ENCODE results near the gene TMEM179B. TPM values are rescaled to one million over a fixed set of nuclear protein-coding genes. Genes with fewer than 3 reads are reported as not detected.

TMEM179B gene
- total and polyA plus RNA-seq, 9 of the 15 experiments (the other 6 are each of a cell fraction or from before 2014, with no cell fraction given), result 27.7 to 105 (median 37.0) TPM

GRCh38 chr11:62787005-62787759, at the start of gene TMEM179B (continued):
- TF ChIP-seq TRIM28 (IDR thresholded peaks at IDR 0.05), result no peak
- TF ChIP-seq, protein P1, sequence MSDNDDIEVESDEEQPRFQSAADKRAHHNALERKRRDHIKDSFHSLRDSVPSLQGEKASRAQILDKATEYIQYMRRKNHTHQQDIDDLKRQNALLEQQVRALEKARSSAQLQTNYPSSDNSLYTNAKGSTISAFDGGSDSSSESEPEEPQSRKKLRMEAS (CRISPR knock-in tag; IDR thresholded peaks at IDR 0.05), result peak; percentile 91
- no peak for TF ChIP-seq E4F1 (CRISPR knock-in tag; IDR thresholded peaks at IDR 0.05; ENCODE audit: borderline replicate concordance)
- TF ChIP-seq POLR2A (conservative IDR thresholded peaks at IDR 0.05), result peak; percentile 96
- TF ChIP-seq NFE2 (IDR thresholded peaks at IDR 0.05; ENCODE audit: low read depth), result peak; percentile 45
- TF ChIP-seq MBD2 (IDR thresholded peaks at IDR 0.05; ENCODE audit: borderline replicate concordance, low read depth), result peak; percentile 85
- TF ChIP-seq HOXB6 (CRISPR knock-in tag; IDR thresholded peaks at IDR 0.05; ENCODE audit: borderline replicate concordance), result no peak
- TF ChIP-seq FOSL1 (tag; conservative IDR thresholded peaks at IDR 0.05), result peak; percentile 62
- TF ChIP-seq C11orf30 (IDR thresholded peaks at IDR 0.05; ENCODE audit: low read depth), result peak; percentile 83
- peak; percentile 3 for TF ChIP-seq ZNF146 (CRISPR knock-in tag; IDR thresholded peaks at IDR 0.05; ENCODE audit: unreplicated experiment)
- no peak for TF ChIP-seq MCM2 (IDR thresholded peaks at IDR 0.05; ENCODE audit: low read depth)
- TF ChIP-seq PRMT5 (CRISPR knock-in tag; IDR thresholded peaks at IDR 0.05), result no peak
- no peak for TF ChIP-seq ZC3H8 (IDR thresholded peaks at IDR 0.05)
- no peak for TF ChIP-seq PHF21A (IDR thresholded peaks at IDR 0.05; ENCODE audit: borderline replicate concordance, low read depth)
- no peak for TF ChIP-seq PTRF (tag; IDR thresholded peaks at IDR 0.05)
- TF ChIP-seq TCF3 (CRISPR knock-in tag; IDR thresholded peaks at IDR 0.05), result peak; percentile 58; the same call in 1 of the 2 replicates
- no peak for TF ChIP-seq ZNF253 (CRISPR knock-in tag; conservative IDR thresholded peaks at IDR 0.05)
- peak; percentile 45; the same call in 1 of the 2 replicates for TF ChIP-seq ZNF316 (IDR thresholded peaks at IDR 0.05)
- TF ChIP-seq TAF1 (IDR thresholded peaks at IDR 0.05; ENCODE audit: control insufficient read depth, extremely low read depth, insufficient read depth, low read length, severe bottlenecking), result peak; percentile 90
- TF ChIP-seq SOX6 (IDR thresholded peaks at IDR 0.05), result peak; percentile 61
- TF ChIP-seq ILK (tag; IDR thresholded peaks at IDR 0.05; ENCODE audit: borderline replicate concordance, low read depth), result no peak
- TF ChIP-seq ZFP36 (IDR thresholded peaks at IDR 0.05; ENCODE audit: low read depth, low read length, partially characterized antibody), result no peak
- no peak for TF ChIP-seq BRD4 (IDR thresholded peaks at IDR 0.05)
- TF ChIP-seq ETV6 (IDR thresholded peaks at IDR 0.05; ENCODE audit: borderline replicate concordance in 1 of 2, low read depth in 2 of 2, low read length in 1 of 2), result peak in 1 of 2 experiments; percentile 60; a peak in 1 of 4 replicates
- no peak for TF ChIP-seq ETV6 (CRISPR knock-in tag; IDR thresholded peaks at IDR 0.05; ENCODE audit: borderline replicate concordance)
- TF ChIP-seq ZNF584 (CRISPR knock-in tag; IDR thresholded peaks at IDR 0.05; ENCODE audit: low read depth), result no peak
- TF ChIP-seq ZNF133 (CRISPR knock-in tag; IDR thresholded peaks at IDR 0.05), result no peak
- no peak for TF ChIP-seq HINFP (tag; conservative IDR thresholded peaks at IDR 0.05; ENCODE audit: low read depth)
